SK-N-SH (cell line): ENCODE measurements around the gene MCUR1. TPM values are rescaled to one million over a fixed set of nuclear protein-coding genes. Genes with fewer than 3 reads are reported as not detected.

ENCODE experiments used
- CTCF ChIA-PET: fragments of 300-600, 350-600 bp; formaldehyde crosslinking; extraction: SDS; loops from one replicate; lab custom pipeline; 2021; lab: Yijun Ruan, JAX
- POLR2A ChIA-PET: fragments of 350-600 bp; sonication (Branson Sonifier 250); formaldehyde crosslinking; extraction: SDS; loops from one replicate; lab custom pipeline; 2020; ENCODE audit warnings: antibody characterized with exemption, inconsistent platforms; lab: Yijun Ruan, JAX
- DNase-seq: peaks from one replicate; pipeline ENCODE4 v3.0.0; 2012
- H2AFZ ChIP-seq: fragments of 200-600 bp; sonication (generic); 2 replicates; pipeline ENCODE4 v1.8.1; 2016; ENCODE audit warnings: antibody characterized with exemption, mild to moderate bottlenecking, low read depth
- H3F3A ChIP-seq: fragments of 200-600 bp; sonication (generic); replicated peaks from 2 replicates; pipeline ENCODE3; 2016; ENCODE audit warnings: antibody characterized with exemption, mild to moderate bottlenecking; ENCODE audit not compliant: insufficient read depth
- H3K27ac ChIP-seq, 2 experiments: fragments of 200-500 bp in 1 of 2; fragments of 200-600 bp in 1 of 2; sonication (Bioruptor generic) in 1 of 2; sonication (generic), shearing (Covaris generic) in 1 of 2; 2 replicates each; pipeline versions ENCODE4 v1.5.1 to v1.6.1; 2014 to 2016; ENCODE audit warnings: low read depth in 2 of 2, inconsistent platforms in 1 of 2, low read length in 1 of 2, mild to moderate bottlenecking in 1 of 2, mixed read lengths in 1 of 2
- H3K27me3 ChIP-seq: fragments of 200-600 bp; sonication (generic), shearing (Covaris generic); 2 replicates; pipeline ENCODE4 v1.6.1; 2016; ENCODE audit warnings: mixed run types; ENCODE audit not compliant: insufficient read depth
- H3K36me3 ChIP-seq, 2 experiments: fragments of 200-500 bp in 1 of 2; fragments of 200-600 bp in 1 of 2; sonication (Bioruptor generic) in 1 of 2; sonication (generic) in 1 of 2; replicated peaks in 1 of 2; 2 replicates each; pipeline versions ENCODE3 to v1.5.1; 2014 to 2016; ENCODE audit warnings: low read length in 1 of 2, mild to moderate bottlenecking in 1 of 2; ENCODE audit not compliant: insufficient read depth in 2 of 2, control insufficient read depth in 1 of 2
- H3K4me1 ChIP-seq, 2 experiments: fragments of 200-500 bp in 1 of 2; fragments of 200-600 bp in 1 of 2; sonication (Bioruptor generic) in 1 of 2; sonication (generic), shearing (Covaris generic) in 1 of 2; 2 replicates each; pipeline versions ENCODE4 v1.5.1 to v1.6.1; 2014 to 2016; ENCODE audit warnings: low read depth in 1 of 2, low read length in 1 of 2, mixed run types in 1 of 2; ENCODE audit not compliant: insufficient read depth in 2 of 2, control insufficient read depth in 1 of 2
- H3K4me2 ChIP-seq: fragments of 200-600 bp; sonication (generic), shearing (Covaris generic); 2 replicates; pipeline ENCODE4 v1.6.1; 2017; ENCODE audit warnings: mixed run types
- H3K4me3 ChIP-seq, 2 experiments: fragments of 200-500 bp in 1 of 2; fragments of 200-600 bp in 1 of 2; sonication (Bioruptor generic) in 1 of 2; sonication (generic), shearing (Covaris generic) in 1 of 2; 2 replicates each; pipeline versions ENCODE4 v1.5.1 to v1.8.1; 2014 to 2016; ENCODE audit warnings: low read depth in 2 of 2, inconsistent platforms in 1 of 2, low read length in 1 of 2, mild to moderate bottlenecking in 1 of 2, mixed read lengths in 1 of 2, moderate library complexity in 1 of 2
- H3K79me2 ChIP-seq: fragments of 200-600 bp; sonication (generic); 2 replicates; pipeline ENCODE4 v1.8.1; 2017; ENCODE audit warnings: mild to moderate bottlenecking; ENCODE audit not compliant: insufficient read depth
- H3K9ac ChIP-seq: fragments of 200-600 bp; sonication (generic); 2 replicates; pipeline ENCODE4 v1.6.1; 2017; ENCODE audit warnings: mixed run types
- H3K9me2 ChIP-seq: fragments of 200-600 bp; sonication (generic); 2 replicates; pipeline ENCODE4 v1.6.1; 2017; ENCODE audit warnings: mixed run types
- H3K9me3 ChIP-seq: fragments of 200-600 bp; sonication (generic); 2 replicates; pipeline ENCODE4 v1.6.1; 2017; ENCODE audit warnings: mixed run types, mild to moderate bottlenecking, moderate library complexity
- H4K20me1 ChIP-seq: fragments of 200-600 bp; sonication (generic); 2 replicates; pipeline ENCODE4 v1.6.1; 2017; ENCODE audit warnings: mild to moderate bottlenecking, mixed run types; ENCODE audit not compliant: insufficient read depth
- CHD2 ChIP-seq: fragments of 150-350 bp; IDR thresholded peaks from 2 replicates; pipeline ENCODE4 v1.6.1; 2018; ENCODE audit warnings: low read length; ENCODE audit not compliant: partially characterized antibody
- EZH2phosphoT487 ChIP-seq: fragments of 200-600 bp; sonication (generic); IDR thresholded peaks from 2 replicates; pipeline ENCODE4 v1.6.1; 2017; ENCODE audit warnings: low read depth, mixed run types, mild to moderate bottlenecking, antibody characterized with exemption, moderate library complexity, borderline replicate concordance
- GATA2 ChIP-seq: sonication (generic); formaldehyde crosslinking; IDR thresholded peaks from 2 replicates; pipeline ENCODE4 v1.5.0; 2020; ENCODE audit warnings: mild to moderate bottlenecking, missing genetic modification reagents
- IRF3 ChIP-seq: fragments of 150-350 bp; IDR thresholded peaks from 2 replicates; pipeline ENCODE4 v1.6.1; 2016; ENCODE audit warnings: mild to moderate bottlenecking, low read depth, low read length
- JUND ChIP-seq: IDR thresholded peaks from 2 replicates; pipeline ENCODE4 v1.4.0; 2012
- MEF2A ChIP-seq: IDR thresholded peaks from 2 replicates; pipeline ENCODE4 v1.4.0; 2012; ENCODE audit warnings: low read depth, borderline replicate concordance
- MXI1 ChIP-seq: IDR thresholded peaks from 2 replicates; pipeline ENCODE4 v1.6.1; 2012; ENCODE audit warnings: mild to moderate bottlenecking, low read depth, low read length, improper control_type of control experiment
- NRF1 ChIP-seq: IDR thresholded peaks from 2 replicates; pipeline ENCODE4 v1.6.1; 2012; ENCODE audit warnings: low read depth, mild to moderate bottlenecking, low read length
- PBX3 ChIP-seq: IDR thresholded peaks from 2 replicates; pipeline ENCODE4; 2012
- RAD21 ChIP-seq: IDR thresholded peaks from 2 replicates; pipeline ENCODE4 v1.6.1; 2012; ENCODE audit warnings: mild to moderate bottlenecking, low read length
- RCOR1 ChIP-seq: fragments of 150-350 bp; IDR thresholded peaks from 2 replicates; pipeline ENCODE4 v1.6.1; 2017; ENCODE audit warnings: antibody characterized with exemption, low read length
- RFX5 ChIP-seq: IDR thresholded peaks from 2 replicates; pipeline ENCODE4 v1.6.1; 2012; ENCODE audit warnings: mild to moderate bottlenecking, improper control_type of control experiment, low read length
- SIN3A ChIP-seq: IDR thresholded peaks from 2 replicates; pipeline ENCODE4 v1.6.1; 2012; ENCODE audit warnings: low read depth, mild to moderate bottlenecking, low read length, moderate library complexity, borderline replicate concordance
- SMC3 ChIP-seq: IDR thresholded peaks from 2 replicates; pipeline ENCODE4 v1.6.1; 2012; ENCODE audit warnings: low read depth, low read length, improper control_type of control experiment
- TCF12 ChIP-seq: IDR thresholded peaks from 2 replicates; pipeline ENCODE4 v1.4.0; 2012
- YY1 ChIP-seq: IDR thresholded peaks from 2 replicates; pipeline ENCODE4 v1.4.0; 2012; ENCODE audit warnings: low read depth, mild to moderate bottlenecking
- WGBS: methylation state at CpG from one replicate; pipeline ENCODE4 v1.1.6; 2017; ENCODE audit warnings: low lambda C conversion rate; 5-methylcytosine and 5-hydroxymethylcytosine counted together
- polyA plus RNA-seq, 3 experiments: library from polyadenylated mRNA; depleted of rRNA; stranded (reverse); fragments of >200 nt; gene quantifications; 2 replicates each; pipeline ENCODE4 v1.2.3, GENCODE V29; 2012
- TF ChIP-seq, protein P1 (sequence below): IDR thresholded peaks from 2 replicates; pipeline ENCODE4 v1.4.0; 2012; ENCODE audit warnings: low read depth
- TF ChIP-seq, protein P2 (sequence below): IDR thresholded peaks from 2 replicates; pipeline ENCODE4 v1.4.0; 2012; ENCODE audit warnings: low read depth, borderline replicate concordance

The MCUR1 gene
- polyA plus RNA-seq, 1 of the 3 experiments (the other 2 are of a cell fraction), result 8.3 TPM

DNA sequence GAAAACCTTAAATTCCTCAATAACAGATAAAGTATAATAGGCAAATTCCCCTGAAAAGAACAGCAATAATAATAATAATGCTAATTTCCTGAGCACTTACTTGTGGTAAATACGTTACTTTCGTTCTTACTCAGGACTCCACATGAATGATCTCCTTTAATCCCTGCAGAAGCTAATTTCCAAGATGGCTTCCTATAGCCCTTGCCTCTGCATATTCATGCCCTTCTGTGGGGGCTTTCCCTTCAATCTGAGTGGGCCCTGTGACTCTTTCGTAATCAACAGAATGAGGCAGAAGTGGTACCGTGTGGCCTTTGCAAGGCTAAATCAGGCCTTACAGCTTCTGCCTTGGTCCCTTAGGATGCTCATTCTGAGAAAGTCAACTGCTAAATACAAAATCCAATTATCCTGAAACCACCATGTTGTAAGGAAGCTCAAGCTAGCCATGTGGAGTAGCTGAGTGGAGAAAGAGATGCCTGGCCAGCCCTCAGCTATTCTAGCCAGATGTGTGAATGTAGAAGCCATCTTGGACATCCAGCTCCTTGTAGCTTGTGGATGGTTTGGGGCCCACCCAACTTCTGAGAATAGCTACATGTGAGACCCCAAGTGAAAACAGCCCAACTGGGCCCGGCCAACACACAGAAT is 50.5 kb downstream of the MCUR1 start:
- CTCF ChIA-PET, result interaction anchor here (0.6 kb wide), 1 partner anchor 135 kb away, joined by 3 read pairs; no protein-coding TSS in a partner anchor
- Histone ChIP-seq H3K36me3 (no peaks in the 10 kb centered on the region), H3K27me3 (no peaks in the 10 kb centered on the region), H3K9me2 (no peaks in the 10 kb centered on the region), H3K4me1 (peaks cover 0 to 3% of the 10 kb centered on the region in 2 experiments; a peak in 1 of 4 replicates), H3K9me3 (no peaks in the 10 kb centered on the region), H4K20me1 (no peaks in the 10 kb centered on the region), H3K27ac (no peak overlapping the region), H3F3A (no peaks in the 10 kb centered on the region), H3K9ac (no peak overlapping the region), H3K4me2 (no peak overlapping the region), H3K4me3 (no peak overlapping the region), H3K79me2 (no peaks in the 10 kb centered on the region), H2AFZ (no peak overlapping the region)
- POLR2A ChIA-PET, result no interaction called here
- no peak for DNase-seq
- 86% methylated on average over 5 of the region's 5 CpGs for WGBS
- TF ChIP-seq NRF1 (no peak), TCF12 (no peak), GATA2 (CRISPR knock-in tag) (no peak), RFX5 (no peak), JUND (no peak), RAD21 (no peak), IRF3 (no peak), MEF2A (no peak)
- TF ChIP-seq, protein P1, sequence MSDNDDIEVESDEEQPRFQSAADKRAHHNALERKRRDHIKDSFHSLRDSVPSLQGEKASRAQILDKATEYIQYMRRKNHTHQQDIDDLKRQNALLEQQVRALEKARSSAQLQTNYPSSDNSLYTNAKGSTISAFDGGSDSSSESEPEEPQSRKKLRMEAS, result no peak
- TF ChIP-seq, protein P2, sequence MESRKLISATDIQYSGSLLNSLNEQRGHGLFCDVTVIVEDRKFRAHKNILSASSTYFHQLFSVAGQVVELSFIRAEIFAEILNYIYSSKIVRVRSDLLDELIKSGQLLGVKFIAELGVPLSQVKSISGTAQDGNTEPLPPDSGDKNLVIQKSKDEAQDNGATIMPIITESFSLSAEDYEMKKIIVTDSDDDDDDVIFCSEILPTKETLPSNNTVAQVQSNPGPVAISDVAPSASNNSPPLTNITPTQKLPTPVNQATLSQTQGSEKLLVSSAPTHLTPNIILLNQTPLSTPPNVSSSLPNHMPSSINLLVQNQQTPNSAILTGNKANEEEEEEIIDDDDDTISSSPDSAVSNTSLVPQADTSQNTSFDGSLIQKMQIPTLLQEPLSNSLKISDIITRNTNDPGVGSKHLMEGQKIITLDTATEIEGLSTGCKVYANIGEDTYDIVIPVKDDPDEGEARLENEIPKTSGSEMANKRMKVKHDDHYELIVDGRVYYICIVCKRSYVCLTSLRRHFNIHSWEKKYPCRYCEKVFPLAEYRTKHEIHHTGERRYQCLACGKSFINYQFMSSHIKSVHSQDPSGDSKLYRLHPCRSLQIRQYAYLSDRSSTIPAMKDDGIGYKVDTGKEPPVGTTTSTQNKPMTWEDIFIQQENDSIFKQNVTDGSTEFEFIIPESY, result no peak
- TF ChIP-seq, all 33 proteins: peak for 0

DNA sequence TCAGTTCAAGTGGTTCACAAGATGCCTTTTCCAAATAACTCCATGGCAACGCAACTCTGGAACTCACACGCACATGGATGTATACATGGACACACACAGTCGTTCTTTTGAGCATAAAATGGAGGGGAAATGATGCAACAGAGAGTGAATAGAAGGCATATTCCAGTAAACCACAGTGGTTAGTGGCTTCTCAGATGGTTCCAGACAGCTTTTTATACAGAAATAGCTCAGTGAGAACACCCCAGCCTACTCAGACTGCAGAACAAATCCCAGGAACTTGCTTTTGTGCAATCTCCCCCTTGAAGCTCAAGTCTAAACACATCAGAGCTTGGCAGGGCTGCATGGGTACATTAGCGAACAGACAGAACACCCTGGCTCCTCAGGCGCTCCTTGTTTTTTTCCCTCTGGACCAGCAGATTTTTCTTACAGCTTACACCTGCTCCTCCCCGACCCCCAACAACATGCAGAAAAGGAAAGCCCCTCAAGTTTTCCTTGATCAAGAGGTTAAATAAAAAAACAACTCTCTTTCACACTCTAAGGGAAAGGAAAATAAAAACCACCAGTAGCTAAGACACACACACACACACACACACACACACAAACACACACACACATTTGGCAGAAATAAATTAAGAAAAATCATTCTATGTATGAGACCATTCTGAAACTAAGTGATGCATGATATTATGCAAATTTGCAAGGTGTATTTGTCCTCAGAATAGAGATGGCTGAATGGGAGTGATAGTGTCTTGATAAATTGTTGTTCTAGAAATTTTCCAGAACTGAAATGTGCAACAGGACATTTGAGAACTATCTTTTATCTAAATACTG is 51.5 kb downstream of the MCUR1 start:
- no peaks in the 10 kb centered on the region for H3K9me3 ChIP-seq
- H3K4me1 ChIP-seq, result peaks cover 0 to 3% of the 10 kb centered on the region in 2 experiments; a peak in 1 of 4 replicates
- no peak overlapping the region for H2AFZ ChIP-seq
- no peaks in the 10 kb centered on the region for H3K79me2 ChIP-seq
- H4K20me1 ChIP-seq, result no peaks in the 10 kb centered on the region
- no peak for DNase-seq
- WGBS, result 76% methylated on average over 6 of the region's 6 CpGs
- POLR2A ChIA-PET, result no interaction called here
- H3K27ac ChIP-seq, result no peak overlapping the region
- H3F3A ChIP-seq, result no peaks in the 10 kb centered on the region
- H3K36me3 ChIP-seq, result no peaks in the 10 kb centered on the region
- H3K4me3 ChIP-seq, result no peak overlapping the region
- no peaks in the 10 kb centered on the region for H3K27me3 ChIP-seq
- no peaks in the 10 kb centered on the region for H3K9me2 ChIP-seq
- no peak overlapping the region for H3K9ac ChIP-seq
- CTCF ChIA-PET, result interaction anchor here (0.6 kb wide), 1 partner anchor 1239 kb away, joined by 3 read pairs; no protein-coding TSS in a partner anchor
- no peak overlapping the region for H3K4me2 ChIP-seq
- TF ChIP-seq MXI1 (no peak), RCOR1 (no peak), RAD21 (no peak), PBX3 (no peak), EZH2phosphoT487 (no peak), TCF12 (no peak), MEF2A (no peak), SMC3 (no peak), NRF1 (no peak), SIN3A (no peak), YY1 (no peak), RFX5 (no peak), CHD2 (no peak), JUND (no peak), GATA2 (CRISPR knock-in tag) (no peak), IRF3 (no peak)
- TF ChIP-seq, protein P1, result no peak
